IMR-90 (cell line): ENCODE measurements around the gene SIPA1L3. TPM values are rescaled to one million over a fixed set of nuclear protein-coding genes. Genes with fewer than 3 reads are reported as not detected.

ENCODE experiments used
- ATAC-seq: fragments of 200-7000 bp; cut with Tn5 transposase; 2 replicates; pipeline ENCODE4 v1.9.1; 2020; ENCODE audit warnings: low read depth, mild to moderate bottlenecking, moderate library complexity
- BruUV-seq: library from RNA; stranded (reverse); fragments of 400-500 nt; replicated peaks from 2 replicates; lab custom pipeline; 2021; lab: Mats Ljungman, UMichigan
- CTCF ChIA-PET: fragments of 300-600 bp; formaldehyde crosslinking; extraction: SDS; loops from one replicate; lab custom pipeline; 2021; ENCODE audit warnings: antibody characterized with exemption; lab: Yijun Ruan, JAX
- POLR2A ChIA-PET: fragments of 300-600 bp; sonication (Branson Sonifier 250); formaldehyde crosslinking; loops from one replicate; lab custom pipeline; 2022; ENCODE audit warnings: antibody characterized with exemption; ENCODE audit not compliant: unreplicated experiment; lab: Charles Lee
- DNase-seq: peaks from one replicate; pipeline ENCODE4 v3.0.0; 2013
- H2AFZ ChIP-seq: replicated peaks from 2 replicates; pipeline ENCODE3; 2013; ENCODE audit warnings: low read length, mild to moderate bottlenecking; ENCODE audit not compliant: poor library complexity
- H2AK5ac ChIP-seq: 2 replicates; pipeline ENCODE4 v1.6.1; 2013; ENCODE audit warnings: low read depth, low read length, inconsistent platforms
- H2AK9ac ChIP-seq: replicated peaks from 2 replicates; pipeline ENCODE3; 2013; ENCODE audit warnings: mild to moderate bottlenecking, low read depth, low read length, moderate library complexity; ENCODE audit not compliant: poor library complexity
- H2BK120ac ChIP-seq: 2 replicates; pipeline ENCODE4 v1.6.1; 2013; ENCODE audit warnings: low read depth, low read length, inconsistent platforms
- H2BK15ac ChIP-seq: 3 replicates; pipeline ENCODE4 v1.6.1; 2013; ENCODE audit warnings: low read depth, low read length, inconsistent platforms
- H2BK20ac ChIP-seq: 2 replicates; pipeline ENCODE4 v1.6.1; 2013; ENCODE audit warnings: low read depth, mild to moderate bottlenecking, inconsistent platforms, low read length, moderate library complexity
- H2BK5ac ChIP-seq: 2 replicates; pipeline ENCODE4 v1.6.1; 2013; ENCODE audit warnings: mild to moderate bottlenecking, low read depth, low read length, inconsistent platforms; ENCODE audit not compliant: poor library complexity, severe bottlenecking
- H3K14ac ChIP-seq: replicated peaks from 2 replicates; pipeline ENCODE4 v1.6.1; 2013; ENCODE audit warnings: low read depth, low read length, inconsistent platforms
- H3K18ac ChIP-seq: 2 replicates; pipeline ENCODE4 v1.6.1; 2013; ENCODE audit warnings: low read depth, low read length, control low read depth
- H3K23ac ChIP-seq: 2 replicates; pipeline ENCODE4 v1.6.1; 2013; ENCODE audit warnings: low read depth, low read length, inconsistent platforms
- H3K27ac ChIP-seq: 2 replicates; pipeline ENCODE4 v1.5.1; 2013; ENCODE audit warnings: mild to moderate bottlenecking, control low read depth, low read length; ENCODE audit not compliant: insufficient read depth
- H3K27me3 ChIP-seq: 2 replicates; pipeline ENCODE4 v1.6.1; 2013; ENCODE audit warnings: low read length; ENCODE audit not compliant: control insufficient read depth, insufficient read depth
- H3K36me3 ChIP-seq: 2 replicates; pipeline ENCODE4 v1.6.1; 2013; ENCODE audit warnings: low read length, mixed read lengths; ENCODE audit not compliant: control insufficient read depth, insufficient read depth
- H3K4ac ChIP-seq: 2 replicates; pipeline ENCODE4 v1.6.1; 2013; ENCODE audit warnings: low read depth, low read length, inconsistent platforms
- H3K4me1 ChIP-seq: 2 replicates; pipeline ENCODE4 v1.6.1; 2013; ENCODE audit warnings: low read length, mixed read lengths; ENCODE audit not compliant: control insufficient read depth, insufficient read depth
- H3K4me2 ChIP-seq: 2 replicates; pipeline ENCODE4 v1.6.1; 2013; ENCODE audit warnings: low read depth, mild to moderate bottlenecking, control low read depth, low read length, moderate library complexity
- H3K4me3 ChIP-seq: 2 replicates; pipeline ENCODE4 v1.5.1; 2013; ENCODE audit warnings: low read depth, mild to moderate bottlenecking, control low read depth, low read length, moderate library complexity; ENCODE audit not compliant: insufficient read depth
- H3K56ac ChIP-seq: 2 replicates; pipeline ENCODE4 v1.6.1; 2013; ENCODE audit warnings: low read length, inconsistent platforms; ENCODE audit not compliant: insufficient read depth; ENCODE audit errors: extremely low read depth
- H3K79me1 ChIP-seq, 2 experiments: 2 replicates each; pipeline ENCODE4 v1.6.1; 2013; ENCODE audit warnings: low read length in 2 of 2, inconsistent platforms in 1 of 2, low read depth in 1 of 2
- H3K9ac ChIP-seq: 2 replicates; pipeline ENCODE4 v1.6.1; 2013; ENCODE audit warnings: low read depth, low read length, control low read depth
- H3K9me1 ChIP-seq: 2 replicates; pipeline ENCODE4 v1.6.1; 2013; ENCODE audit warnings: low read length, inconsistent platforms; ENCODE audit not compliant: insufficient read depth
- H3K9me3 ChIP-seq: 2 replicates; pipeline ENCODE4 v1.6.1; 2013; ENCODE audit warnings: low read length; ENCODE audit not compliant: control insufficient read depth, insufficient read depth
- H4K20me1 ChIP-seq: 2 replicates; pipeline ENCODE4 v1.6.1; 2013; ENCODE audit warnings: low read length, inconsistent platforms; ENCODE audit not compliant: insufficient read depth
- H4K5ac ChIP-seq: 2 replicates; pipeline ENCODE4 v1.6.1; 2013; ENCODE audit warnings: mild to moderate bottlenecking, low read depth, low read length, control low read depth
- H4K8ac ChIP-seq, 2 experiments: 2 replicates each; pipeline ENCODE4 v1.6.1; 2013; ENCODE audit warnings: low read depth in 2 of 2, low read length in 2 of 2, control low read depth in 1 of 2, inconsistent platforms in 1 of 2
- H4K91ac ChIP-seq: 2 replicates; pipeline ENCODE4 v1.6.1; 2013; ENCODE audit warnings: low read depth, low read length, inconsistent platforms; ENCODE audit not compliant: insufficient read depth
- BHLHE40 ChIP-seq: fragments of 150-350 bp; IDR thresholded peaks from 2 replicates; pipeline ENCODE4 v1.6.1; 2016; ENCODE audit warnings: mild to moderate bottlenecking, low read depth, low read length
- CEBPB ChIP-seq: IDR thresholded peaks from 2 replicates; pipeline ENCODE4 v1.6.1; 2012; ENCODE audit warnings: low read depth, low read length, improper control_type of control experiment
- CHD1 ChIP-seq: IDR thresholded peaks from 2 replicates; pipeline ENCODE4 v1.6.1; 2012; ENCODE audit warnings: low read depth, low read length, improper control_type of control experiment
- ELK1 ChIP-seq: fragments of 150-350 bp; IDR thresholded peaks from 2 replicates; pipeline ENCODE4 v1.6.1; 2016; ENCODE audit warnings: low read depth, mild to moderate bottlenecking, low read length, moderate library complexity, borderline replicate concordance
- FOS ChIP-seq: fragments of 150-350 bp; IDR thresholded peaks from 2 replicates; pipeline ENCODE4 v1.6.1; 2016; ENCODE audit warnings: low read depth, low read length
- MAFK ChIP-seq: IDR thresholded peaks from 2 replicates; pipeline ENCODE4 v1.6.1; 2012; ENCODE audit warnings: low read depth, low read length, improper control_type of control experiment
- MAZ ChIP-seq: IDR thresholded peaks from 2 replicates; pipeline ENCODE4 v1.6.1; 2012; ENCODE audit warnings: low read depth, mild to moderate bottlenecking, low read length, improper control_type of control experiment, moderate library complexity, borderline replicate concordance
- MXI1 ChIP-seq: IDR thresholded peaks from 2 replicates; pipeline ENCODE4 v1.6.1; 2012; ENCODE audit warnings: low read depth, mild to moderate bottlenecking, low read length, moderate library complexity, borderline replicate concordance
- NFE2L2 ChIP-seq: fragments of 150-350 bp; IDR thresholded peaks from 2 replicates; pipeline ENCODE4 v1.6.1; 2016; ENCODE audit warnings: low read depth, mild to moderate bottlenecking, low read length
- POLR2A ChIP-seq: IDR thresholded peaks from 2 replicates; pipeline ENCODE4 v1.6.1; 2012; ENCODE audit warnings: mild to moderate bottlenecking, low read depth, low read length
- RAD21 ChIP-seq: IDR thresholded peaks from 2 replicates; pipeline ENCODE4 v1.6.1; 2012; ENCODE audit warnings: low read length, improper control_type of control experiment
- RCOR1 ChIP-seq: IDR thresholded peaks from 2 replicates; pipeline ENCODE4 v1.6.1; 2012; ENCODE audit warnings: mild to moderate bottlenecking, low read length, improper control_type of control experiment; ENCODE audit not compliant: insufficient replicate concordance
- RFX5 ChIP-seq: IDR thresholded peaks from 2 replicates; pipeline ENCODE4 v1.8.0; 2012; ENCODE audit warnings: low read depth, mild to moderate bottlenecking, low read length, moderate library complexity
- SMC3 ChIP-seq: fragments of 150-350 bp; IDR thresholded peaks from 2 replicates; pipeline ENCODE4 v1.6.1; 2016; ENCODE audit warnings: low read depth, mild to moderate bottlenecking, antibody characterized with exemption, low read length, moderate library complexity
- USF2 ChIP-seq: fragments of 150-350 bp; IDR thresholded peaks from 2 replicates; pipeline ENCODE4 v1.6.1; 2017; ENCODE audit warnings: mild to moderate bottlenecking, antibody characterized with exemption, low read length, low read depth
- WGBS, 2 experiments: methylation state at CpG; one replicate each; pipeline versions ENCODE4 v1.1.5 to v1.1.7; 2013; ENCODE audit warnings: missing lambda C conversion rate in 2 of 2; ENCODE audit not compliant: insufficient read length in 1 of 2; ENCODE audit errors: extremely low coverage in 2 of 2; 5-methylcytosine and 5-hydroxymethylcytosine counted together
- dilution Hi-C: fragments of 300-500 bp; cut with HindIII; formaldehyde crosslinking; loops from one replicate; pipeline ENCODE4 v1.14.3; 2018; ENCODE audit warnings: low sequenced_read_pairs; ENCODE audit not compliant: unreplicated experiment
- in situ Hi-C: fragments of 300-500 bp; cut with MboI; formaldehyde crosslinking; loops from 3 replicates; pipeline ENCODE4 v1.14.3; 2019; ENCODE audit warnings: low sequenced_read_pairs, inconsistent platforms, mixed read lengths
- intact Hi-C: fragments of 100-400 bp; cut with micrococcal nuclease; formaldehyde crosslinking; loops from 2 replicates; pipeline ENCODE4 v1.10.0; 2022
- polyA plus RNA-seq, 3 experiments: library from polyadenylated mRNA; depleted of rRNA; stranded (reverse); fragments of >200 nt; gene quantifications; 2 replicates each; pipeline ENCODE4 v1.2.3, GENCODE V29; 2012; ENCODE audit warnings: low replicate concordance in 1 of 3
- total RNA-seq: library from RNA; depleted of rRNA; stranded (reverse); fragments of >200 nt; gene quantifications from 2 replicates; pipeline ENCODE4 v1.2.3, GENCODE V29; 2012
- TF ChIP-seq, protein P1 (sequence below): conservative IDR thresholded peaks from 2 replicates; pipeline ENCODE4 v1.5.1; 2012; ENCODE audit warnings: mild to moderate bottlenecking, low read depth, low read length, improper control_type of control experiment

The SIPA1L3 gene
- total and polyA plus RNA-seq, 2 of the 4 experiments (the other 2 are of a cell fraction), result 4.1 to 9.4 TPM

GRCh38 chr19:38144667-38145066 lies 237.7 kb downstream of the SIPA1L3 start:
- Histone ChIP-seq H3K27me3 (no peaks in the 10 kb centered on the region), H2AK5ac (no peak overlapping the region), H2BK20ac (no peak overlapping the region), H2BK120ac (no peak overlapping the region), H3K27ac (no peak overlapping the region), H2BK15ac (no peak overlapping the region), H4K20me1 (peaks cover 1% of the 10 kb centered on the region; the same call in 1 of the 2 replicates), H3K9me3 (no peaks in the 10 kb centered on the region), H3K9ac (no peak overlapping the region), H3K56ac (no peak overlapping the region), H3K4me3 (no peak overlapping the region), H2AK9ac (no peak overlapping the region), H3K14ac (no peak overlapping the region), H4K5ac (no peak overlapping the region), H3K4ac (no peak overlapping the region), H4K8ac (no peak overlapping the region), H2AFZ (no peak overlapping the region), H3K23ac (no peak overlapping the region), H3K9me1 (peaks cover 8% of the 10 kb centered on the region), H3K18ac (no peak overlapping the region), H3K36me3 (peaks cover 9% of the 10 kb centered on the region), H4K91ac (no peak overlapping the region), H3K4me2 (no peak overlapping the region), H3K79me1 (peaks cover 0 to 14% of the 10 kb centered on the region in 2 experiments; a peak in 3 of 4 replicates), H2BK5ac (no peak overlapping the region), H3K4me1 (no peaks in the 10 kb centered on the region)
- dilution Hi-C loops, result no loop called here
- no CpG with 5 or more reads among the region's 6 CpGs for WGBS, 2 experiments
- ATAC-seq (no peak), DNase-seq (no peak)
- TF ChIP-seq RFX5 (no peak), FOS (no peak), POLR2A (no peak), MAZ (no peak), BHLHE40 (no peak), MXI1 (no peak), CHD1 (no peak), RAD21 (no peak), ELK1 (no peak), RCOR1 (no peak), NFE2L2 (no peak), MAFK (no peak), CEBPB (no peak), USF2 (no peak), SMC3 (no peak)
- TF ChIP-seq, protein P1, sequence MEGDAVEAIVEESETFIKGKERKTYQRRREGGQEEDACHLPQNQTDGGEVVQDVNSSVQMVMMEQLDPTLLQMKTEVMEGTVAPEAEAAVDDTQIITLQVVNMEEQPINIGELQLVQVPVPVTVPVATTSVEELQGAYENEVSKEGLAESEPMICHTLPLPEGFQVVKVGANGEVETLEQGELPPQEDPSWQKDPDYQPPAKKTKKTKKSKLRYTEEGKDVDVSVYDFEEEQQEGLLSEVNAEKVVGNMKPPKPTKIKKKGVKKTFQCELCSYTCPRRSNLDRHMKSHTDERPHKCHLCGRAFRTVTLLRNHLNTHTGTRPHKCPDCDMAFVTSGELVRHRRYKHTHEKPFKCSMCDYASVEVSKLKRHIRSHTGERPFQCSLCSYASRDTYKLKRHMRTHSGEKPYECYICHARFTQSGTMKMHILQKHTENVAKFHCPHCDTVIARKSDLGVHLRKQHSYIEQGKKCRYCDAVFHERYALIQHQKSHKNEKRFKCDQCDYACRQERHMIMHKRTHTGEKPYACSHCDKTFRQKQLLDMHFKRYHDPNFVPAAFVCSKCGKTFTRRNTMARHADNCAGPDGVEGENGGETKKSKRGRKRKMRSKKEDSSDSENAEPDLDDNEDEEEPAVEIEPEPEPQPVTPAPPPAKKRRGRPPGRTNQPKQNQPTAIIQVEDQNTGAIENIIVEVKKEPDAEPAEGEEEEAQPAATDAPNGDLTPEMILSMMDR, result no peak
- no TSS peak for BruUV-seq
- in situ Hi-C loops, result no loop called here
- ChIA-PET CTCF (interaction anchor here (1.2 kb wide), 1 partner anchor 150 kb away, joined by 4 read pairs; no protein-coding TSS in a partner anchor), POLR2A (no interaction called here)
- intact Hi-C loops, result no loop called here
